Measurements from ENCODE around the gene HECW1.

Gene HECW1

GRCh38 chr7:43444711-43445578, 332.5 kb downstream of the HECW1 start:
- no peak for DNase-seq

GRCh38 chr7:43449577-43449976, 337.1 kb downstream of the HECW1 start:
- no peak for DNase-seq

GRCh38 chr7:43450894-43451293, 338.4 kb downstream of the HECW1 start:
- DNase-seq: no peak

GRCh38 chr7:43454936-43455518, 342.6 kb downstream of the HECW1 start:
- no peak for DNase-seq

GRCh38 chr7:43456200-43456599, 343.8 kb downstream of the HECW1 start:
- DNase-seq: no peak

GRCh38 chr7:43458330-43459018, 346.0 kb downstream of the HECW1 start:
- DNase-seq: no peak

GRCh38 chr7:43459019-43459337, 346.5 kb downstream of the HECW1 start:
- DNase-seq: no peak

- DNase-seq: no peak
Observed at GRCh38 chr7:43460733-43461348, 348.4 kb downstream of the HECW1 start.

- DNase-seq: no peak
Observed at GRCh38 chr7:43461349-43462024, 349.0 kb downstream of the HECW1 start.

GRCh38 chr7:43462836-43463235, 350.4 kb downstream of the HECW1 start:
- DNase-seq: no peak

GRCh38 chr7:43463401-43463980, 351.0 kb downstream of the HECW1 start:
- DNase-seq: no peak

GRCh38 chr7:43465581-43466554, 353.4 kb downstream of the HECW1 start:
- DNase-seq: no peak

GRCh38 chr7:43467406-43467805, 355.0 kb downstream of the HECW1 start:
- no peak for DNase-seq

- DNase-seq: no peak
Observed at GRCh38 chr7:43467846-43468245, 355.4 kb downstream of the HECW1 start.

GRCh38 chr7:43469051-43469450, 356.6 kb downstream of the HECW1 start:
- DNase-seq: no peak

- no peak for DNase-seq
Observed at GRCh38 chr7:43470110-43470509, 357.7 kb downstream of the HECW1 start.

- no peak for DNase-seq
Observed at GRCh38 chr7:43475983-43476382, 363.5 kb downstream of the HECW1 start.

- DNase-seq: no peak
Observed at GRCh38 chr7:43476896-43477295, 364.4 kb downstream of the HECW1 start.

GRCh38 chr7:43479042-43479441, 366.6 kb downstream of the HECW1 start:
- DNase-seq: no peak

- no peak for DNase-seq
Observed at GRCh38 chr7:43479543-43479942, 367.1 kb downstream of the HECW1 start.

GRCh38 chr7:43480581-43480980, 368.1 kb downstream of the HECW1 start:
- DNase-seq: no peak
